IPS-18c (cell line): ENCODE measurements around the gene HS1BP3.

Experiments
- H3K4me3 ChIP-seq: 2 replicates; pipeline ENCODE4 v1.7.0; 2013; ENCODE audit warnings: low read depth, mild to moderate bottlenecking, low read length, moderate library complexity; ENCODE audit not compliant: insufficient read depth
- H3K9me3 ChIP-seq: one replicate; pipeline ENCODE4 v1.6.1; 2013; ENCODE audit warnings: mild to moderate bottlenecking, low read length, moderate library complexity; ENCODE audit not compliant: control insufficient read depth, insufficient read depth

HS1BP3 gene

DNA sequence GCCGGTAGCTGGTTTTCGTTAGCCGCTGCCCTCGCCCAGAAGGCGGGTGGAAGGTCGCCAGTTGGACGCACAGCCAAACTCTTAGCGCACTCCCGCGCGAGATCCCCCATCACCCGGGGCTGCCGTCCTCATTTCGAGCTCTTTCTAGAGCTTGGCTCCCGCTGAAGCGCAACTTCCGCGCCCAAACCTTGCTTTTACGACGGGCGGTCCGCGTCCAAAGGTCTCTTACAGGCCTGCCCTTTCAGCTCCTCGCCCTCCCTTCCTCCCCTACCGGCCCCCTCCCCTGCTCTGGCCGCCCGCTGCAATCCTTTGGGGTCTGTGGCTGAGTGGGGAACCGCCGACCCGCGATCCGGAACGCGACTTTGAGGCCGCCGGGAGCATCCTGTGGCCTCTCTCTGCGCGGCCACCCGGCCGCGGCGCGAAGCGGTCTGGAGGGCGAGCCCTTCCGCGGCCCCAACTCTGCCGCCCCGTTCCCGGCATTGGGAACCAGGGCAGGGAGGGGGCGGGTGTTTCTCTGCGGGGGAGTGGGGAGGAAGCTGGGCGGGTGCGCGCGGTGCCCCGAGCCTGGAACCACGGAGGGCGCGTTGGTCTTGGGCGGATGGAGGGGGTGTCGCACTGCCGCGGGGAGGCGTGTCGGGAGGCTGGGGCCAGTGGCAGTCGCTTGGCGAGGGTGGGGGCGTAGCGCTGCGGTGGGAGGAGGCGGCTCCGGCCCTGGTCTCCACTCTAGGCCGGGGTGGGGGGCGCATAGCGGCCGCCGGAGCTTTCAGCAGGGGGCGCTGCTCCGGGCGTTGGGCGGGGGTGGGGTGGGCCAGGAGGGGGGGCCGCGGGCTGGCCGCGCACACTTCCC lies 15.6 kb upstream of the HS1BP3 start, which contains the start of gene GDF7:
Gene GDF7 (plus strand): TSS at position 841 of the 847 bp plus-strand sequence. CDS start 96 bp downstream, outside the sequence.
- H3K9me3 ChIP-seq = no peaks in the 10 kb centered on the region

DNA sequence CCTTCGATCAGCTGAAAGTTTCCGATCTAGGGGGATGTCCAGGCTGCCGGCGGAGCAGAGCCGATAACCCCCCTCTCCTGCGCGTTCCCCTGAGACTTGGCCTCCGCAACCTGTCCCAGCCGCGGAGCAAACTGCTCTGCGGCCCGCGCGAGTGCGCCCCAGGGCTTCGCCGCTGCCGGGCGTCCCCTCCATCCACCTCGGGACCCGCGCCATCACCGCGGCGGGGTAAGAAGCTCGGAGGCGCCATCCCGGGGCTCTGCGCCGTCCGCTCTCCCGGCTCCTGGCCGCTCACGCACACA lies 15.1 kb upstream of the HS1BP3 start:
- H3K4me3 ChIP-seq = peak overlapping the region; percentile 65
- H3K9me3 ChIP-seq = no peaks in the 10 kb centered on the region

More for the DNA sequence above, 15.6 kb upstream of the HS1BP3 start, which contains the start of gene GDF7:
- peak within 1 kb of the TSS; percentile 65 for H3K4me3 ChIP-seq

DNA sequence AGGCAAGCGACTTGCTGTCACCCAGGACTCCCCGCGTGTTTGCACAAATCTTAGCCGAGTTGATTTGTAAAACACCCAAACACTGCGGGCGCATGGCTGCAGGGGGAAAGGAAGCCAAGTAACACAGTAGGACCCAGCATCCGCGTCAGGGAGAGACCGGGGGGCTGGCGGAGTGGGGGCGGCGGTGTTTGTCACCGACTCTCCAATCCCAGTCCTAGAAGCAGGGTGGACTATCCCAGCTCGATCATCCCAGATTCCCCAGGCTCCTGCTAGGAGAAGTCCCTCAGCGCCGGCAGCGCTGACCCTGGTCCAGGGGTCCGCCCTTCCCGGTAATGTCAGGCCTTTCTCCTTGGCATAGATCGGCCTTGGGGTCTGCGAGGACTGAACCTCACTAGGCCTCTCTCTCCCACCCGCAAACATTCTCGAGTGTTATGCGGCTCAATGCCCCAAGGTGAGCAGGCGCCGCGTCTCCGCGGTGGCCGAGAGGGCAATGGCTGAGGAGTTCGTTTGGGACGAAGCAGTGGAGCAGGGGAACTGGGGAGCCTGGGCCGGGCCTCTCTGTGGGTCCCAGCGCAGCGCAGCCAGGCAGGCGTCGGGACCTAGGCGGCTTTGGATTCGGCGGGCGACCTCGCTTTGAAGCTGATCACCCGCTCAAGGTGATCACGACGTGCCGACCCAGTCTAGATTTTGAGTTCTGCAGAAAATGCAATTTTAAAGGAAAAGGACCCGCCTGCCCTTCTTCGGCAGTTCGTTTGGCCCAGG lies 14.5 kb upstream of the HS1BP3 start:
- Histone ChIP-seq H3K9me3 (no peaks in the 10 kb centered on the region), H3K4me3 (peak overlapping the region; percentile 65)

DNA sequence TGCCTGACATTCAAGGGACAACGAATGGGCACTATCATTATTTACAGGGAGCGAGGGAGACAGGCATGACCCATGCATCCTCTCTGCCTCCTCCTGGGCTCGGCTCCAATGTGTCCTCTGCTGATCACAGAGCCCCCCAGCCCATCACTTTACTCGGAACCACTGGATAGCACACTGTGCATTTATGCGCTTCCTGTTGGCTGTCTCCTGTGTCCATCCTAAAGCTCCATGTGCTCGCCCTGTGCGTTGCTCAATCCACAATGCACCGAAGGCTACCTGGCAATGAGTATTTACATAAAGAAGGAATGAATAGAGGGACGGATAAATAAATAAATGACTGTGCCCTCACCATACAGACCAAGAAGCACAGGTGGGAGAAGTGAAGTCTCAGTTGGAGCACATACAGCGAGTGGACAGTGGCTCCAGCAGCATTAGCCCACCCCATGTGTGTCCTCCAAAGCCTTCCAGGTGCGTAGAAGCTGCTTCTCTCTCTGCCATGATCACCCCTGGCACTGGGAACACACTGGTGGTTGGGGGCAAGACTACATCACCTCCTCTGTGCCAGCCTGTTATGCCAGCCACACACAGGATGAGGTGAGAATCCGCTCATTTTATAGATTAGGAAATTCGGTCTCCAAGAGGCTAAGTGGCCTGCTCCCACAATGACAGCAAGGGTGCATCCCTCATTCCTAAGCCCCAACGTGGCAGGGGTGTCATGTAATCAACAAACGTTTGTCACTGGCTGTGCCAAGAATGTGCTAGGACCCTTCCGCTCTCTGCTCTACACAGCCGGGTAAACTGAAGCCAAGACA lies 13.7 kb upstream of the HS1BP3 start:
- no peaks in the 10 kb centered on the region for H3K9me3 ChIP-seq
- no peak overlapping the region for H3K4me3 ChIP-seq

DNA sequence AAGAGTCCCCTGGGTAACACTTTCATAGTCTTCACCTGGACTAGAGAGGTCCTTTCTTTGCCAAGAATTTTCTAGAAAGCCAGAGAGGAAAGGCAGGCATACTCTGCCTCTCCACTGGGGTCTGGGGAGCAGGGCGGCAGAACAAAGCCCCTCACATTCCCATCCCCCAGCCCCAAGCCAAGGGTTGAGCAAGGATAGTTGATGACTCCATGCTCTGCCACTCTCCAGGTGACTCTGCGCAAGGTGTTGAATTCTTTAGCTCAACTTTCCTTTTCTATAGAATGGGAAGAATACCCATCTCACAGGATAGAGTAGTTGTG lies 13.1 kb upstream of the HS1BP3 start:
- Histone ChIP-seq H3K4me3 (no peak overlapping the region), H3K9me3 (no peaks in the 10 kb centered on the region)

DNA sequence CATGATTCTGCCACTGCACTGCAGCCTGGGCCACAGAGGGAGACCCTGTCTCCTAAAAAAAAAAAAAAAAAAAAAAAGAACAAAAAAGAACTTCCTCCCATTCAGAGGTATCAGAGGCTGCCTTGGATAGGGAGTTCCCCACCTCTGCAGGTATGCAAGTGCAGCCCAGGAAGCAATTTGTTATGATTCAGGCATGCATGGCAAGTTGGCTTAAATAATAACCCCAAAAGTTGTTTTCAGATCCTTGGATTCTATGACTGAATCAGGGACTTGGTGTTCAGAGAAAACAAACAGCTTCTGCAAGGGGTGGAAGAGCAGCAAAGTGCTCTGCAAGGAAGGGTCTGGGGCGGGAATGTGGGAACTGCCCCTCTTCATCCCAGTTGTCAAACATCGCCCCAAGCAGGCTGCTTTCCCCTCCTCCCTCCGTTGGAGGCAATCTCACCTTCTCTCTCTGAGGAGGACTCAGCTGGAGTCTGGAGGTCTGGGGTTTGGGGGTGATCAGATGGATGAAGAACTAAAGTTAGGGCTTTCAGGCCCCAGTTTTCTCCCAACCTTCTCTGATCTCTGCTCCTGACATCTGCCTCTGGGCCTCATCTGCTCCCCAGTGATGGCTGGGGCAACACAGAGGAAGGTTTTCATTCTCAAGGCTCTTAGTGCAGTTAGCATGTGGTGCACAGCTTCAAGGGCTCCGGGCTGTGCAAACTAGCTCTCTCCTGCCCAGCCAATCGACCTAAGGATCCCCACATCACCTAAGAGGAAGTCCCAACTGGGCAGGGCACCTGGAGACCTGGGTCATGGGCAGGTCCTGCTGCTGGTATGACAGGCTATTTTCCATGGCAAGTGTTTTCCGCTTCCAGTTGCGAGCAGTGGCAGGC lies 12.5 kb upstream of the HS1BP3 start:
- H3K4me3 ChIP-seq = no peak overlapping the region
- no peaks in the 10 kb centered on the region for H3K9me3 ChIP-seq

DNA sequence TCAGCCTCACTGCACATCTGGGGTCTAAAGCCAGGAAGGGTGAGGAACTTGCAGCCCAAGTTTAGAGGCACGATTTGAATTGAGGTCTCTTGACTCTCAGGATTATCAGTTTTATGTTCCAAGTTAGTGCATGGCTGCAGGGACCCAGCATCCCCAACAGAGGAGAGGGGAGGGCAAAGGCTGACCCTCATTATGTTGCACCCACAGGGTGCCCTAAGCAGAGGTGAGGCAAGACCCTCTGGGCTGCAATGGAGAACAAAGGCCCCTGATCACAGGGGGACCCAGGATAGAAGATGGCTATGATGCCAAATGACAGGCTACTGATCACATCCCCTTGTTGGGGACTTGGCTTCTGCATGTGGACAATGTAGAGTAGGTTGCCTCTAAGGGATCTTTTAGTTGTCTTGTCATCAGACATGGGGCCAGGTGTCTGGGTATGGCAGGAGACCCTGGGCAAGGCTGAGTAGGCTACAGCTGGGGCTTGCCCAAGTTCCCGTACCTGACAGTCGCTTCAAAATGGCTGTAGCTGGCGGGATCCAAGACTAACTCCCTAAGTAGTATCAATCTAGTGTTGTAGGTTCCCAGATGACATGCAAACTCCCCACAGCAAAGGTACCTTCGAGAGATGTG lies 11.5 kb upstream of the HS1BP3 start:
- Histone ChIP-seq H3K9me3 (no peaks in the 10 kb centered on the region), H3K4me3 (no peak overlapping the region)

DNA sequence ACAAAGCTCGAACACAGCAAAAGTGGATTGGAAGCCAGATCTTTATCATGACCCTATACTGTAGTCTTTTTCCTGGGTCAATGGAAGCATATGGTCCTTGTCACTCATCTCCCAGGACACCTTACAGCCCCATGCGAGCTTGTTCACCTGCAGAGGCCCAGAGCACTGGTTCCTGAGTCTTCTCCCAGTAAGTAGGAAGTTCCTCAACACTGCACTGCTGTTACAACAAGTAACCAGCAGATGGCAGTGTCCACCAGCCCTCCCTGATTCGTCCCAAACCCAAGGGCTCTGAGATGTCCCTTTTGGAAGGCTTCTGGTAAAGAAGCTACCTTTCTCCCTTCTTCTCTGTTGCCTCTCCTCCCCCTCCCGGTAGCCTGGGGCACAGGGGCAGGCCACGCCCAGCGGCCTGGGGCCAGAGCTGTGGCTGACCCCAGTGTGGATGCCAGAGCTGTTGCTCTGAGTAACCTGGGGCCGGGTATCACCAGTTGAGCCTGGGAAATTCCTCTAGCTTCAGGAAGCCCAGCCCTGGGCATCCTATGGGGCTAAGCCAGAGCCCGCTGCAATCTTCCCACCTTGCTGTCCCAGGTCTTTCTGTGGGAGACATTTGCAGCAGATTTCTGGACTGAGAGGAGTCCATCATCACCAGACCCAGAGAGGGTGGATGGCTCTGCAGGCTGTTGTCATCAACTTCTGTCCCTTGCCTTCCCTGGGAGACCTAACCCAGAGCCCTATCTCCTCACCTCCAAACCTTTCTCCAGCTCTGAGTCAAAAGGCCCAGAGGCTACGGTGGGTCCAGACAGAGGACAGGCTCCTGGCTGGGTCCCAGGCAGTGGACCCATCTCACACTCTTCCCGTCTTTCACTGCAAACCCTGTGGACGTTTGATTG lies 10.8 kb upstream of the HS1BP3 start:
- Histone ChIP-seq H3K4me3 (no peak overlapping the region), H3K9me3 (no peaks in the 10 kb centered on the region)

DNA sequence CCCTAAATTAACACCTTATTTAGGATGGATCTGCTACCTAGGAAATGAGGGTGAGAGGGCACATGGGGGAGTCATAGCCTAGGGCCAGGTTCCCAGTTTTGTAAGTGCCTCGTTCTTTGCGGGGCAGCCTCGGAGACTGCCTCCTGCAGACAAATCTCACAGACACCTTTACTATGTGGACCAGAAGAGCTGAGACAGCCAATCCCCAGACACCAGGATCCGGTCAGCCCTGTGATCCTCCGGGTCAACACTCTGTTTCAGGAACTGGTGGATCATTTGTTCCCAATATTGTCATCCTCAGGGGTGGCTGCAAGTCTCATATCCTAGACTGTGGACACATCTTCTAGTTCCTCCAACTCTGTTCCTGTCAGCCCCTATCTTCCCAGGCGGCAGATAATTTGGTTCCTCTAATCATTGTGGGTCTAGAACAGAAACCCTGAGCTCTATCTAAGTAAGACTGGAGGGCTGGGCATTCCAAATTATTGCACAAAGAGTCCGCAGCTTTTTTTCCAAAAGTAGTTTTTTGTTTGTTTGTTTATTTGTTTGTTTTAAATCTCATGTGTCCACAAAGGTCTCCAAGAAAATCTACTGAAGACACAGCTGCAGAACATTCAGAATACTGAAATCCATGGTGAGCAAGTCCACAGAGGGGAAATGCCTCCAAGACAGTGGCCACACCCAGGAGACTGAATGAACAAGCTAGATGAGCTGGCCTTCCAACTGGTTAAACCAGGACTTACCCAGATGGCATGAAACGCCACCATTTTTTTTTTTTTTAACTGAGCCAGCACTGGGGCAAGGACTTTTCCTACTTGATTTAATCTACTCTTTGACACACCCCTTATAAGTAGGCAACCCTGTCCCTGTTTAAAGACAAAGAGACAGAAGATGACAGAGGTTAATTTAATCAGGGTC lies 9.9 kb upstream of the HS1BP3 start:
- no peak overlapping the region for H3K4me3 ChIP-seq
- H3K9me3 ChIP-seq = no peaks in the 10 kb centered on the region

DNA sequence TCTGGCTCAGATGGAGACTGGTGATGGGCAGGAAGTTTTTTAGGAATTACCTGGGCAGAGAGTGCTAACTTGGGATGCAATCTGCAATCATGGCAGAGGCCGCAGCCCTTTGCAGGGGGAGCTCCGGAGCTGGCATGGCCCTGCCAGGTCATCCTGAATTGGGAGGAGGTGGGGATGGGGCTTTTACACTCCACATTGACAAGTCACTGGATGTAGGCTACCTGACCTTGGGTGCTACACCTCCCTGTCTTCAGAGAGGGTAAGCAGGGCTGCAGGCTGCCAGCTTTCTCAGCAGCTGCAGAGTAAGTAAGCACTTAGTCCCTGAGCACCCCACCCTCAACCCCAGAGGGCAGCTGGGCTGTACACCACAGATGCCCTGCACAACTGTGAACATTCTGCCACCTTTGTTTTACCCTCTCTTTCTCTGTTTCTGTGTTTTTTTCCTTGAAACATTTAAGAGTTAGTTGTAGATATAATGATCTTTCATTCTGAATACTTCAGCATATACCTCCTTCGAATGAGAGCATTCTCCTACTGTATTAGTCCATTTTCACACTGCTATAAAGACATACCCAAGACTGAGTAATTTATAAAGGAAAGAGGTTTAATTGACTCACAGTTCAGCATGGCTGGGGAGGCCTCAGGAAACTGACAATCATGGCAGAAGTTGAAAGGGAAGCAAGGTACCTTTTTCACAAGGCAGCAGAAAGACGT lies 6.8 kb upstream of the HS1BP3 start:
- Histone ChIP-seq H3K9me3 (no peaks in the 10 kb centered on the region), H3K4me3 (no peak overlapping the region)

DNA sequence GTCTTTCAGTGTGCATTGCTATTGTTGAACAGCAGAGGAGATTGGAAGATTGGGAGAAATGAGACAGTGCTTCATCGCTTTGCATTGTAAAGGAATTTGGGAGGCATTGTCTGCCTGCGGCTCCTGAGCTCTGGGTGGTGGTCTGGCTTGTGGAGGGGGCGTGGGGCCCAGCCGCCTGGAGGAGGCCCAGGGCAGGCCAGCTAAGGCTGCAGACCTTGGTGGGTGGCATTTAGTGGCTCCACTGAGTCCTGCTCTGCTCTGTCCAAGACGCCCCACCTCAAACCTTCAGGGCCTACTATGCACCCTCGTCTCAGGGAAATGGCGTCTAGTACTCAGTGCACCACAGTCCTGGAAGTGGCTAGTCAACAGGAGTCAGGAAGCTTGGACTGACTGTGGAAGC lies 5.7 kb upstream of the HS1BP3 start:
- no peak overlapping the region for H3K4me3 ChIP-seq
- no peaks in the 10 kb centered on the region for H3K9me3 ChIP-seq

DNA sequence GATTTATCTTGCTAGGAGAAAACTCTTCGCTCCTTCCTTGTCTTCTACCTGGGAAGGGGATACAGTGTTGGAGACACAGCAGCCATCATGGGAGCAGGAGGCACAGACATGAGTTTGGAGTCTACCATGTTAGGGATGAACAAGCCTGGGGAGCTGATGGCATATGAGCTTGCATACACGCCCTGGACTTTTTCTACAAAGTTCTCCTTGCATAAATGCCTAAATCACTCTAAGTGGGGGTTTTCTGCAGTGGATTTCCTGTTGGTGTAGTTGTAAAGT lies 3.6 kb upstream of the HS1BP3 start:
- no peak overlapping the region for H3K4me3 ChIP-seq
- no peaks in the 10 kb centered on the region for H3K9me3 ChIP-seq

DNA sequence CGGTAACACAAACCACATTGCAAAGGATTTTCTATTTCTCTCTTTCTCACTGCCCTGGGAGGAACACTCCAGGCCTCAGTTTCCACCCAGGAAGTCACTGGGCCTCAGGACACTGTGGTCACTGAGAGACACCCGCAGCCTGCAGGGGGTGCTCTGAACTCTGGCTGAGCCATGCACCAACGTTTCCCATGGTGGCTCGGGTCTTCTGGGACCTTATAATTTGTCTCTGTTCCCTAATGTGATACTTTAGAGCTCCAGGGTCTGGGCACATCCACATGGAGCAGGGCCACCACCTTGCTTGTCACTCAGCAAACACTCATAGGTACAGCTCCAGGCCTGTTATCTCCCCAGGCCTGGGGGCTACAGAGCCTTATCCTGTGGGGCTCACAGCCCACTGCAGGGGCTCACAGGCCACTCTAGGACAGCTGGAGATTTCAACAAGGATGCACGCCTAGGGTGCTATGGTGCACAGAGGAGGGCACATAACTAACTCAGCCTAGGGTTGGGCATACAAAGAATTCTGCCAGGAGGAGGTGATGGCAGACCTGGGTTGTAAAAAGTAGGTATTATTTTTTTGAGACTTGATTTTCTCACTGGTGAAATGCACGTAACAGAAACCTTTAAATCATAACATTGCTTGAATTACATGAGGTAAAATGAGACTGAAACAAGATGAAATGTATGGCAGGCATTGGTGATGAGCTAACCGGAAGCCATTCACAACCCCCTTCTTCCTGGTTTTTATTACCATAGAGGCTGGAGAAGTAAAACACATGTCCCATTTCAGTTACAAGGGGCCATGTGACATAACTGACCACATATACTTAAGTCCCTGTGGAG lies 3.0 kb upstream of the HS1BP3 start:
- no peaks in the 10 kb centered on the region for H3K9me3 ChIP-seq
- no peak overlapping the region for H3K4me3 ChIP-seq
